AG10803 (cell line): ENCODE results near the gene MOCOS.

Source experiments
- DNase-seq: peaks from one replicate; pipeline ENCODE4 v3.0.0; 2010; ENCODE audit warnings: low read depth
- H3K4me3 ChIP-seq: 2 replicates; pipeline ENCODE4 v1.5.1; 2011; ENCODE audit warnings: mild to moderate bottlenecking, low read length, control low read depth
- CTCF ChIP-seq: conservative IDR thresholded peaks from 2 replicates; pipeline ENCODE4 v1.5.1; 2011; ENCODE audit warnings: mild to moderate bottlenecking, low read length, control low read depth, inconsistent platforms

The MOCOS gene

GRCh38 chr18:36187193-36187825, at the start of gene MOCOS:
Gene MOCOS (plus strand): TSS chr18:36187497. CDS start chr18:36187540, 43 bp downstream.
- peak within 1 kb of the TSS; percentile 88 for H3K4me3 ChIP-seq
- peak; percentile 58 for DNase-seq
- 0 out of 2 replicates have a peak, but pooled peaks have one; percentile 0 for TF ChIP-seq CTCF

- TF ChIP-seq CTCF = no peak
- no peak for DNase-seq
- H3K4me3 ChIP-seq = no peak overlapping the region
Measured at GRCh38 chr18:36139245-36139644, 48.1 kb upstream of the MOCOS start.

GRCh38 chr18:36141576-36141975, 45.7 kb upstream of the MOCOS start:
- TF ChIP-seq CTCF = no peak
- DNase-seq = no peak
- H3K4me3 ChIP-seq = no peak overlapping the region

- DNase-seq = no peak
- no peak for TF ChIP-seq CTCF
- H3K4me3 ChIP-seq = no peak overlapping the region
Measured at GRCh38 chr18:36142751-36143150, 44.5 kb upstream of the MOCOS start.

GRCh38 chr18:36143391-36143790, 43.9 kb upstream of the MOCOS start:
- TF ChIP-seq CTCF = no peak
- DNase-seq = no peak
- H3K4me3 ChIP-seq = no peak overlapping the region

GRCh38 chr18:36149514-36150289, 37.6 kb upstream of the MOCOS start:
- H3K4me3 ChIP-seq = no peak overlapping the region
- TF ChIP-seq CTCF = no peak
- no peak for DNase-seq

GRCh38 chr18:36152781-36153180, 34.5 kb upstream of the MOCOS start:
- peak overlapping the region; percentile 3; the same call in 1 of the 2 replicates for H3K4me3 ChIP-seq
- no peak for TF ChIP-seq CTCF
- DNase-seq = peak; percentile 44
